NCI-H2196 treated with DMSO at 0.1 percent for 48 hours (cell line): ENCODE results near the gene NCAM2.

Experiments
- DNase-seq: peaks from one replicate; lab custom pipeline; 2025; ENCODE audit not compliant: unreplicated experiment; lab: John Stamatoyannopoulos, UW

Gene NCAM2

GRCh38 chr21:21165063-21165645, 166.9 kb downstream of the NCAM2 start:
- no peak for DNase-seq

GRCh38 chr21:21174676-21175075, 176.5 kb downstream of the NCAM2 start:
- DNase-seq = no peak

GRCh38 chr21:21175798-21176334, 177.7 kb downstream of the NCAM2 start:
- no peak for DNase-seq

- no peak for DNase-seq
Measured at GRCh38 chr21:21177353-21177986, 179.3 kb downstream of the NCAM2 start.

GRCh38 chr21:21179619-21180298, 181.6 kb downstream of the NCAM2 start:
- no peak for DNase-seq

GRCh38 chr21:21182401-21183010, 184.3 kb downstream of the NCAM2 start:
- no peak for DNase-seq

- no peak for DNase-seq
Measured at GRCh38 chr21:21183092-21183491, 184.9 kb downstream of the NCAM2 start.

GRCh38 chr21:21184771-21185528, 186.7 kb downstream of the NCAM2 start:
- no peak for DNase-seq

- no peak for DNase-seq
Measured at GRCh38 chr21:21187579-21187978, 189.4 kb downstream of the NCAM2 start.

GRCh38 chr21:21188513-21189195, 190.4 kb downstream of the NCAM2 start:
- DNase-seq = no peak

- DNase-seq = no peak
Measured at GRCh38 chr21:21195417-21195943, 197.3 kb downstream of the NCAM2 start.

GRCh38 chr21:21196087-21196486, 197.9 kb downstream of the NCAM2 start:
- DNase-seq = no peak

- no peak for DNase-seq
Measured at GRCh38 chr21:21196848-21197247, 198.6 kb downstream of the NCAM2 start.

GRCh38 chr21:21199342-21200102, 201.3 kb downstream of the NCAM2 start:
- no peak for DNase-seq

- no peak for DNase-seq
Measured at GRCh38 chr21:21200103-21200938, 202.1 kb downstream of the NCAM2 start.

GRCh38 chr21:21200939-21201615, 202.9 kb downstream of the NCAM2 start:
- no peak for DNase-seq

- no peak for DNase-seq
Measured at GRCh38 chr21:21203822-21204339, 205.7 kb downstream of the NCAM2 start.
